Stomach (tissue), 19 donors: Measurements from ENCODE around the gene TM2D1. TPM values are rescaled to one million over a fixed set of nuclear protein-coding genes. Genes with fewer than 3 reads are reported as not detected.
A peak's percentile ranks its signal among the peaks of the same experiment; 100 is the strongest.

ENCODE experiments used
- DNase-seq, 2 donors: peaks; one replicate each; pipeline versions ENCODE4 v3.0.0 to v3.0.0-alpha.2; 2013 to 2019
- H3K27ac ChIP-seq, 5 donors: fragments of 200-600 bp in 4 of 5; sonication (generic) in 4 of 5; one replicate each; pipeline ENCODE4 v1.5.1; 2013 to 2019; ENCODE audit warnings: mild to moderate bottlenecking in 1 of 5, moderate library complexity in 1 of 5
- H3K27me3 ChIP-seq, 3 donors: fragments of 200-600 bp; sonication (generic); one replicate each; pipeline ENCODE4 v1.5.1; 2017 to 2019; ENCODE audit warnings: mixed run types in 1 of 3
- H3K36me3 ChIP-seq, 4 donors: fragments of 200-600 bp; sonication (generic); 1 replicate in 3 of 4; 2 replicates in 1 of 4; pipeline ENCODE4 v1.5.1; 2016 to 2019
- H3K4me1 ChIP-seq, 4 donors: fragments of 200-600 bp; sonication (generic); one replicate each; pipeline ENCODE4 v1.5.1; 2016 to 2019
- H3K4me3 ChIP-seq, 4 donors: fragments of 200-600 bp; sonication (generic) in 3 of 4; one replicate each; pipeline ENCODE4 v1.5.1; 2016 to 2019; ENCODE audit warnings: mild to moderate bottlenecking in 1 of 4
- H3K9me3 ChIP-seq, 4 donors: fragments of 200-600 bp; sonication (generic); one replicate each; pipeline ENCODE4 v1.5.1; 2016 to 2019
- EP300 ChIP-seq: sonication (generic); formaldehyde crosslinking; IDR thresholded peaks from one replicate; pipeline ENCODE4 v1.6.1; 2017; ENCODE audit warnings: antibody characterized with exemption
- POLR2A ChIP-seq, 4 donors: fragments of 450-650 bp; IDR thresholded peaks; one replicate each; pipeline ENCODE4 v1.6.1; 2016; ENCODE audit warnings: antibody characterized with exemption in 4 of 4, control low read depth in 2 of 4, mild to moderate bottlenecking in 1 of 4, moderate library complexity in 1 of 4
- POLR2AphosphoS5 ChIP-seq, 3 donors: sonication (generic); formaldehyde crosslinking; IDR thresholded peaks; one replicate each; pipeline ENCODE4 v1.6.1; 2016; ENCODE audit warnings: antibody characterized with exemption in 3 of 3
- WGBS, 5 donors: extraction: QIAGEN DNeasy Blood & Tissue Kit in 3 of 5; methylation state at CpG; one replicate each; pipeline versions ENCODE4 v1.1.5 to v1.1.7; 2013 to 2018; 5-methylcytosine and 5-hydroxymethylcytosine counted together
- intact Hi-C: fragments of 100-400 bp; cut with DNase I; formaldehyde crosslinking; loops from one replicate; pipeline ENCODE4 v1.15.1; 2023; ENCODE audit warnings: low total_unique reads
- long read RNA-seq, 10 donors: transcript quantifications; one replicate each; lab custom pipeline, GENCODE V29; 2026
- polyA plus RNA-seq, 3 donors: library from polyadenylated mRNA; stranded (reverse); fragments of 200-250 nt; gene quantifications; one replicate each; pipeline ENCODE4 v1.2.3, GENCODE V29; 2013
- total RNA-seq, 5 donors: library from RNA; depleted of rRNA; stranded (reverse); fragments of >200 nt; gene quantifications; one replicate each; pipeline versions ENCODE4 v1.1.0 to v1.2.3, GENCODE V29; 2014 to 2016
- TF ChIP-seq, protein P1 (sequence below), 7 experiments: fragments of 450-650 bp in 4 of 7; fragments of 200-600 bp in 3 of 7; sonication (generic) in 3 of 7; IDR thresholded peaks; one replicate each; pipeline ENCODE4 v1.5.1; 2016 to 2019; ENCODE audit warnings: antibody characterized with exemption in 7 of 7, control low read depth in 2 of 7, mild to moderate bottlenecking in 1 of 7
- donor health status: healthy with polysubstance abuse.
- donor health status: Bipolar disorder and iron deficiency.
- donor health status: healthy.

TM2D1 gene
- total RNA-seq (100 to 1,000 TPM in 3 of 5 donors, 10 to 100 TPM in 2; 35.9 to 184 (median 121) TPM), polyA plus RNA-seq (10 to 100 TPM; 15.6 to 20.4 (median 17.4) TPM)
- long read RNA-seq, donor 1, transcript TM2D1-212 (7 exons, 969 nt): major isoform, 6 of 12 reads
- long read RNA-seq, donor 1, partial matches to known transcripts: 5 of 12 reads
- long read RNA-seq, donor 1, other reads (novel, unspliced or antisense): 0 of 12 reads
- long read RNA-seq, donor 2, transcript TM2D1-212 (7 exons, 969 nt): major isoform, 8 of 16 reads
- long read RNA-seq, donor 2, partial matches to known transcripts: 6 of 16 reads
- long read RNA-seq, donor 2, other reads (novel, unspliced or antisense): 0 of 16 reads
- long read RNA-seq, donor 3, transcript TM2D1-212 (7 exons, 969 nt): major isoform, 7 of 7 reads
- long read RNA-seq, donor 3, partial matches to known transcripts: 0 of 7 reads
- long read RNA-seq, donor 3, other reads (novel, unspliced or antisense): 0 of 7 reads
- long read RNA-seq, donor 4: 0 reads
- long read RNA-seq, donor 5, partial matches to known transcripts: 0 of 7 reads
- long read RNA-seq, donor 5, other reads (novel, unspliced or antisense): 0 of 7 reads
- long read RNA-seq, donor 6: 0 reads
- long read RNA-seq, donor 7, transcript TM2D1-212 (7 exons, 969 nt): major isoform, 11 of 12 reads
- long read RNA-seq, donor 7, partial matches to known transcripts: 0 of 12 reads
- long read RNA-seq, donor 7, other reads (novel, unspliced or antisense): 0 of 12 reads
- long read RNA-seq, donor 8, transcript TM2D1-212 (7 exons, 969 nt): major isoform, 11 of 18 reads
- long read RNA-seq, donor 8, partial matches to known transcripts: 0 of 18 reads
- long read RNA-seq, donor 8, other reads (novel, unspliced or antisense): 5 of 18 reads
- long read RNA-seq, donor 9, transcript TM2D1-212 (7 exons, 969 nt): major isoform, 10 of 12 reads
- long read RNA-seq, donor 9, partial matches to known transcripts: 0 of 12 reads
- long read RNA-seq, donor 9, other reads (novel, unspliced or antisense): 0 of 12 reads
- long read RNA-seq, donor 10, transcript TM2D1-212 (7 exons, 969 nt): major isoform, 6 of 7 reads
- long read RNA-seq, donor 10, partial matches to known transcripts: 0 of 7 reads
- long read RNA-seq, donor 10, other reads (novel, unspliced or antisense): 0 of 7 reads

DNA sequence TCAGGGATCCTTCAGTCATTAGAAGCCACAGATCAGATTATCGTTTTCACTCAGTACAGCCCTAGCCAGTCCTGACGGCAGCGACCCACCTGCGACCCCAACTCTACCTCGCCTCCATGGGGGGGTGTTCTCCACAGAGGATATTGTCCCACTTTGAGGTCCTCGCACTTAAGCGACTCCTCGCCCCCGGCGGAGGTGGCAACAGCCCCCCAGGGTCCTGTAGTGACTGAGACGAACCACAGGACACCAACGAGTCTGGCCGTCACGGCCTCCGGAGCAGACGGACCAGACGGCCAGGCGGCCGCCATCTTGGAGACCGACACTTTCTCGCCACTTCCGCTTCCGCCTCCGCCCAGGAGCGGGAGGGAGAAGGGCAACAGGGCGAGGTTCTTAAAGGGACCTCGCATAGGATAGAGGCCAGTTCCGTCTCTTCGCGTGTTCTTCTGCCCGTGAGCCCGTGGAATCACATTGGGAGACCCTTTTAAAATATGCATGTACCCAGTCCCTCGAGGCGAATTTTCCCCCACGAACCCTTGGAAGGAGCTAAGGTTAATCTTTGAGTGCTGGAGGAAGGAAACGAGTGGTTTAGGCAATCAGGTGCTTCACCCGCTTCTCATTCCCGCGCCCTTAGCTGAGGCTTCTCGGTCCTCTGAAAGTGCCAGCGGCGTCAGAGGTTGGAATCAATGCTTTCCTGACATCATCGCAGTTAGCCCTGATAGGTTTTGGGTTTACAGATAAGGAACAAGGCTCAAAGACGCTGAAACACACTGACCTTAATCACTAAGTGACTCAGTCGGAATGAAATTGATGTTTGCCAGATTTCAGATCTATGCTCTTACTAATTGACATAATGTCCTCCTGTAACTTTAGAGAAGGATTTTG is at the start of gene TM2D1:
TM2D1 (minus strand) TSS at position 329 of the 882 bp plus-strand sequence; CDS start at position 308, 21 bp downstream.
- DNase-seq: peak; percentile 89 to 97
- H3K36me3 ChIP-seq: peaks cover 0 to 17% (median 8%) of the 10 kb centered on the region in 4 donors
- H3K4me1 ChIP-seq: peaks cover 7 to 37% (median 21%) of the 10 kb centered on the region in 4 donors
- H3K4me3 ChIP-seq: peak within 1 kb of the TSS; percentile 64 to 86 (median 80)
- no peaks in the 10 kb centered on the region for H3K27me3 ChIP-seq
- peak within 1 kb of the TSS; percentile 90 to 94 (median 91) for H3K27ac ChIP-seq
- TF ChIP-seq POLR2A (IDR thresholded peaks at IDR 0.05) (peak in 2 of 4 donors; percentile 50 to 53), POLR2AphosphoS5 (IDR thresholded peaks at IDR 0.05) (peak; percentile 90 to 98 (median 97))
- TF ChIP-seq, protein P1, sequence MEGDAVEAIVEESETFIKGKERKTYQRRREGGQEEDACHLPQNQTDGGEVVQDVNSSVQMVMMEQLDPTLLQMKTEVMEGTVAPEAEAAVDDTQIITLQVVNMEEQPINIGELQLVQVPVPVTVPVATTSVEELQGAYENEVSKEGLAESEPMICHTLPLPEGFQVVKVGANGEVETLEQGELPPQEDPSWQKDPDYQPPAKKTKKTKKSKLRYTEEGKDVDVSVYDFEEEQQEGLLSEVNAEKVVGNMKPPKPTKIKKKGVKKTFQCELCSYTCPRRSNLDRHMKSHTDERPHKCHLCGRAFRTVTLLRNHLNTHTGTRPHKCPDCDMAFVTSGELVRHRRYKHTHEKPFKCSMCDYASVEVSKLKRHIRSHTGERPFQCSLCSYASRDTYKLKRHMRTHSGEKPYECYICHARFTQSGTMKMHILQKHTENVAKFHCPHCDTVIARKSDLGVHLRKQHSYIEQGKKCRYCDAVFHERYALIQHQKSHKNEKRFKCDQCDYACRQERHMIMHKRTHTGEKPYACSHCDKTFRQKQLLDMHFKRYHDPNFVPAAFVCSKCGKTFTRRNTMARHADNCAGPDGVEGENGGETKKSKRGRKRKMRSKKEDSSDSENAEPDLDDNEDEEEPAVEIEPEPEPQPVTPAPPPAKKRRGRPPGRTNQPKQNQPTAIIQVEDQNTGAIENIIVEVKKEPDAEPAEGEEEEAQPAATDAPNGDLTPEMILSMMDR (IDR thresholded peaks at IDR 0.05): no peak
- intact Hi-C loops: no loop called here
- H3K9me3 ChIP-seq: no peaks in the 10 kb centered on the region
- 0 to 1% (median 0%) methylated on average over 35 to 45 of the region's 45 CpGs for WGBS, 5 donors

DNA sequence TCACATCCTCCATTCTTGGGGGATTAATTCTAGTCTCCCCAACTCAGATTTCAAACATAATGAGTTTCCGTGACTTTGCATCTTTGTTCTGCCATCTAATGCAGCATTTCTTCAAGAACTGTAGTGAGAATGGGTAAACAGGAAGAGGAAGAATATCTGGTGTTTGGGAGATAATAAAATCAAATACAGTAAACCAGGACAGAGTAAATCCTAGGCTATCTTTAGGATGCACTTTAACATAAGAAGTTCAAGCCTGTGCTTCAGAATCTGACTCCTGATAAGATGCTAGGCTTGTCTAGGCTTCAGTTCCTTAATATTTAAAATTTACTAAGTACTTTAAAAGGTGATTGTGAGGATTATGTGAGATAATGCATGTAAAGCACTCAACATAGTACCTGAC is 45.2 kb upstream of the TM2D1 start:
- 92 to 100% (median 96%) methylated on average over 1 of the region's 1 CpG for WGBS, 5 donors
- Histone ChIP-seq H3K4me3 (no peak overlapping the region), H3K27ac (no peak overlapping the region), H3K4me1 (no peaks in the 10 kb centered on the region), H3K9me3 (no peaks in the 10 kb centered on the region), H3K36me3 (peaks cover 0 to 78% (median 73%) of the 10 kb centered on the region in 4 donors), H3K27me3 (no peaks in the 10 kb centered on the region)
- TF ChIP-seq, protein P1 (IDR thresholded peaks at IDR 0.05): no peak
- no peak for TF ChIP-seq POLR2AphosphoS5 (IDR thresholded peaks at IDR 0.05)
- DNase-seq: no peak
- intact Hi-C loops: no loop called here

DNA sequence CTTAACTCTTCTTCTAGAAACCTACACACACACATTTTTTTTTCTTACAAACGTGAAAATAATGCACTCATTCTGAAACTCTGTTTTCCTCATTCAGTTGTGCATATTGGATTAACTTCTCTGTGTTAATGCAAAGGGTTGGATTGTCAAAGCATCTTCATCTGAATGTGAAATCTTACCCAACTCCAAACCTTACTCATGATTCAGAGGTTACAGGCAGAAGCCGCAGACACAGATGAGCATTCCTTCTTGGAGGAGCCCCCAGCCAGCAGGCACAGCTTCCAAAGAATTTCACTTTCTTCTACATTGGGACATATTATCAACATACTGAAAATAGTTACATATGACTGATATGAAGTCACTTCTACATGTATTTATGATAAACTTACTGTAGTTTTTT is 33.0 kb upstream of the TM2D1 start:
- intact Hi-C loops: no loop called here
- Histone ChIP-seq H3K4me1 (peaks cover 0 to 14% (median 0%) of the 10 kb centered on the region in 4 donors), H3K4me3 (no peak overlapping the region), H3K27ac (no peak overlapping the region), H3K9me3 (no peaks in the 10 kb centered on the region), H3K27me3 (no peaks in the 10 kb centered on the region), H3K36me3 (peaks cover 0 to 5% (median 2%) of the 10 kb centered on the region in 4 donors)
- DNase-seq: no peak
- TF ChIP-seq EP300 (no peak), POLR2A (IDR thresholded peaks at IDR 0.05) (no peak), POLR2AphosphoS5 (IDR thresholded peaks at IDR 0.05) (no peak)
- TF ChIP-seq, protein P1 (IDR thresholded peaks at IDR 0.05): no peak
- 75 to 80% (median 77%) methylated on average over 2 of the region's 2 CpGs for WGBS, 5 donors
